ENCODE data around the gene ZNF497. TPM values are rescaled to one million over a fixed set of nuclear protein-coding genes. Genes with fewer than 3 reads are reported as not detected.

The ZNF497 gene
- total and polyA plus RNA-seq, 9 of the 15 experiments (the other 6 are each of a cell fraction or from before 2014, with no cell fraction given) = 0.06 to 0.98 (median 0.44) TPM; not detected in 1

DNA sequence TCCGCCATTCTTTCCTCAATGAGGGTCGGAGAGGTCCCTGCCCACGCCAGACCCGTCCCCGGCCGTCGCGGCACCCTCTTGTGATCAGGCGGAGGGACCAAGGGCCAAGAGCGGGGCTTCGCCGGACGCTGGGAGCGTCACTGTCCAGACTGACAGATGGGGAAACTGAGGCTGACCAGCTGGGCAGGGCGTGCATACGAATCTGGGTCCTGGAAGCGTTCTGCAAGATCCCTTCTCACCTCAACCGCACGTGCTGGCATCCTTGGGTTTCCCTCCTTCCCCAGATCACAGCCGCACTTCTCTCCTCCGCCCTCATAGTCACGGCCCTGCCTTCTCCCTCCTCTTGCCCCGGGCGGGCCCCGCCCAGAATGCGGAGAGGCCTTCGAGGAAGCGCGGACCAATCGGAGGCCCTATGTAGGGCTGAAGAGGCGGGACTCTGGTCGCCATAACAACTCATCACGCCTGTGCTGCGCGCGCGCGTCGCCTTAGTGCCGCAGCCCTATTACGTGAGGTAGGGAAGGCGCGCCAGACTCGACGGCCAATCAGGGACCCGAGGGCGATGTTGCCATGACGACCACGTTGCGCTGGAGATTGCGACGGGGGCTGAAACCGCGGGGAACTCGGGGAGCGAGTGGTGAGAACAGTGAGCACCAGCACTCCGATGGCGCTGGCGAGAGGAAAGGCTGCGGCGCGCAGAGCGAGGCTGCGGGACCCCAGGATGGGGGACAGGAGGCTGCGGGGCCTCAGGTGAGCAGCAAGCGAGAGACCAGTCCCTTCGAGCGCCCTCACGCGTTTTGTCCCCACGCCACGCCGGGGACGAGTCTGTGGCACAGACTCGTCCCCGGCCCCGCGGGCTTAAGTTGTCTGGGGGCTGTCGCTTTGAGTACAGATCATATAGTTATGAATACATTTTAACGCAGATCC is 38.6 kb upstream of the ZNF497 start (continued):
- TF ChIP-seq, protein P1, sequence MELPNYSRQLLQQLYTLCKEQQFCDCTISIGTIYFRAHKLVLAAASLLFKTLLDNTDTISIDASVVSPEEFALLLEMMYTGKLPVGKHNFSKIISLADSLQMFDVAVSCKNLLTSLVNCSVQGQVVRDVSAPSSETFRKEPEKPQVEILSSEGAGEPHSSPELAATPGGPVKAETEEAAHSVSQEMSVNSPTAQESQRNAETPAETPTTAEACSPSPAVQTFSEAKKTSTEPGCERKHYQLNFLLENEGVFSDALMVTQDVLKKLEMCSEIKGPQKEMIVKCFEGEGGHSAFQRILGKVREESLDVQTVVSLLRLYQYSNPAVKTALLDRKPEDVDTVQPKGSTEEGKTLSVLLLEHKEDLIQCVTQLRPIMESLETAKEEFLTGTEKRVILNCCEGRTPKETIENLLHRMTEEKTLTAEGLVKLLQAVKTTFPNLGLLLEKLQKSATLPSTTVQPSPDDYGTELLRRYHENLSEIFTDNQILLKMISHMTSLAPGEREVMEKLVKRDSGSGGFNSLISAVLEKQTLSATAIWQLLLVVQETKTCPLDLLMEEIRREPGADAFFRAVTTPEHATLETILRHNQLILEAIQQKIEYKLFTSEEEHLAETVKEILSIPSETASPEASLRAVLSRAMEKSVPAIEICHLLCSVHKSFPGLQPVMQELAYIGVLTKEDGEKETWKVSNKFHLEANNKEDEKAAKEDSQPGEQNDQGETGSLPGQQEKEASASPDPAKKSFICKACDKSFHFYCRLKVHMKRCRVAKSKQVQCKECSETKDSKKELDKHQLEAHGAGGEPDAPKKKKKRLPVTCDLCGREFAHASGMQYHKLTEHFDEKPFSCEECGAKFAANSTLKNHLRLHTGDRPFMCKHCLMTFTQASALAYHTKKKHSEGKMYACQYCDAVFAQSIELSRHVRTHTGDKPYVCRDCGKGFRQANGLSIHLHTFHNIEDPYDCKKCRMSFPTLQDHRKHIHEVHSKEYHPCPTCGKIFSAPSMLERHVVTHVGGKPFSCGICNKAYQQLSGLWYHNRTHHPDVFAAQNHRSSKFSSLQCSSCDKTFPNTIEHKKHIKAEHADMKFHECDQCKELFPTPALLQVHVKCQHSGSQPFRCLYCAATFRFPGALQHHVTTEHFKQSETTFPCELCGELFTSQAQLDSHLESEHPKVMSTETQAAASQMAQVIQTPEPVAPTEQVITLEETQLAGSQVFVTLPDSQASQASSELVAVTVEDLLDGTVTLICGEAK (IDR thresholded peaks at IDR 0.05) = peak; percentile 61
- TF ChIP-seq, protein P1 (CRISPR knock-in tag; IDR thresholded peaks at IDR 0.05) = no peak
- TF ChIP-seq ZNF586 (CRISPR knock-in tag; conservative IDR thresholded peaks at IDR 0.05) (no peak), SMARCA5 (IDR thresholded peaks at IDR 0.05) (no peak), GTF2F1 (IDR thresholded peaks at IDR 0.05; ENCODE audit: low read depth, low read length) (0 out of 2 replicates have a peak, but pooled peaks have one; percentile 77), ZNF57 (CRISPR knock-in tag; IDR thresholded peaks at IDR 0.05) (no peak), COPS2 (conservative IDR thresholded peaks at IDR 0.05) (no peak), CHD1 (IDR thresholded peaks at IDR 0.05; ENCODE audit: low read length) (no peak), PRPF4 (IDR thresholded peaks at IDR 0.05; ENCODE audit: insufficient read depth, low read depth, low read length, poor library complexity, severe bottlenecking) (peak; percentile 17), FOXA3 (CRISPR knock-in tag; conservative IDR thresholded peaks at IDR 0.05 in 1 of 2, IDR thresholded peaks at IDR 0.05 in 1 of 2) (no peak), RNF2 (IDR thresholded peaks at IDR 0.05) (no peak; the same call in 1 of the 2 replicates), RBM25 (IDR thresholded peaks at IDR 0.05; ENCODE audit: low read depth, low read length, severe bottlenecking) (peak; percentile 85), NCOR1 (IDR thresholded peaks at IDR 0.05) (no peak; the same call in 1 of the 2 replicates), CREM (IDR thresholded peaks at IDR 0.05; ENCODE audit: low read depth) (peak; percentile 99), ZBTB1 (CRISPR knock-in tag; IDR thresholded peaks at IDR 0.05; ENCODE audit: borderline replicate concordance, low read depth) (no peak)
- TF ChIP-seq, protein P2, sequence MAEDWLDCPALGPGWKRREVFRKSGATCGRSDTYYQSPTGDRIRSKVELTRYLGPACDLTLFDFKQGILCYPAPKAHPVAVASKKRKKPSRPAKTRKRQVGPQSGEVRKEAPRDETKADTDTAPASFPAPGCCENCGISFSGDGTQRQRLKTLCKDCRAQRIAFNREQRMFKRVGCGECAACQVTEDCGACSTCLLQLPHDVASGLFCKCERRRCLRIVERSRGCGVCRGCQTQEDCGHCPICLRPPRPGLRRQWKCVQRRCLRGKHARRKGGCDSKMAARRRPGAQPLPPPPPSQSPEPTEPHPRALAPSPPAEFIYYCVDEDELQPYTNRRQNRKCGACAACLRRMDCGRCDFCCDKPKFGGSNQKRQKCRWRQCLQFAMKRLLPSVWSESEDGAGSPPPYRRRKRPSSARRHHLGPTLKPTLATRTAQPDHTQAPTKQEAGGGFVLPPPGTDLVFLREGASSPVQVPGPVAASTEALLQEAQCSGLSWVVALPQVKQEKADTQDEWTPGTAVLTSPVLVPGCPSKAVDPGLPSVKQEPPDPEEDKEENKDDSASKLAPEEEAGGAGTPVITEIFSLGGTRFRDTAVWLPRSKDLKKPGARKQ (CRISPR knock-in tag; IDR thresholded peaks at IDR 0.05) = no peak

Measured in K562 (cell line).